IPS-20b (cell line): ENCODE measurements around the gene NKX3-2.

Experiments used
- H3K27ac ChIP-seq: one replicate; pipeline ENCODE4 v1.5.1; 2013; ENCODE audit warnings: low read length
- H3K27me3 ChIP-seq: 2 replicates; pipeline ENCODE4 v1.6.1; 2013; ENCODE audit warnings: mild to moderate bottlenecking, low read length, inconsistent platforms; ENCODE audit not compliant: insufficient read depth
- H3K36me3 ChIP-seq: 2 replicates; pipeline ENCODE4 v1.6.1; 2013; ENCODE audit warnings: low read depth, mild to moderate bottlenecking, inconsistent platforms, low read length, moderate library complexity; ENCODE audit not compliant: insufficient read depth
- H3K4me1 ChIP-seq: 2 replicates; pipeline ENCODE4 v1.6.1; 2013; ENCODE audit warnings: mild to moderate bottlenecking, control low read depth, inconsistent platforms, low read length, moderate library complexity; ENCODE audit not compliant: insufficient read depth
- H3K4me3 ChIP-seq: 2 replicates; pipeline ENCODE4 v1.5.1; 2013; ENCODE audit warnings: mild to moderate bottlenecking, low read length, inconsistent platforms
- H3K9ac ChIP-seq: 2 replicates; pipeline ENCODE4 v1.6.1; 2013; ENCODE audit warnings: low read depth, mild to moderate bottlenecking, inconsistent platforms, low read length, moderate library complexity
- H3K9me3 ChIP-seq: 2 replicates; pipeline ENCODE4 v1.6.1; 2013; ENCODE audit warnings: mild to moderate bottlenecking, low read depth, low read length, inconsistent platforms; ENCODE audit not compliant: insufficient read depth

NKX3-2 gene

GRCh38 chr4:13559413-13559812, 15.1 kb upstream of the NKX3-2 start:
- no peaks in the 10 kb centered on the region for H3K9me3 ChIP-seq
- H3K4me1 ChIP-seq, result no peaks in the 10 kb centered on the region
- no peak overlapping the region for H3K4me3 ChIP-seq
- H3K9ac ChIP-seq, result no peak overlapping the region
- H3K27ac ChIP-seq, result no peak overlapping the region
- H3K36me3 ChIP-seq, result no peaks in the 10 kb centered on the region
- no peaks in the 10 kb centered on the region for H3K27me3 ChIP-seq

DNA sequence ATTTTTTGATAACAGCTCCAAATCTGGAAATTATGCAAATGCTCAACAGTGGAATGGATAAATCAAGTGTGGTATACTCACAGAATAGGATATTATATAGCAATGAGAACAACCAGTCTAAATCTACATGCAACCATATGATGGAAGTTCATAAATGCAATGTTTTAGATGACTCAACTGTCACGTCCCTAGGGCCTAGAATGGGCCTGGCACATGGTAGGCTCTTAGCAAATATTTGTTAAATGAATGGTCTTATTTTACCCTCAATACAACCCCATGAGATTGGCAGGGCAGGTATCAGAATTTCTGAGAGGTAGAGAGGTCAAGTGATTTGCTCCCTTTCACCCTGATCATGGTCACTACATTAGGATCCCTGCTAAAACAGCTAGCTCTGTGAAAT, 14.6 kb upstream of the NKX3-2 start:
- H3K9ac ChIP-seq, result no peak overlapping the region
- no peaks in the 10 kb centered on the region for H3K9me3 ChIP-seq
- no peak overlapping the region for H3K4me3 ChIP-seq
- no peaks in the 10 kb centered on the region for H3K36me3 ChIP-seq
- no peaks in the 10 kb centered on the region for H3K27me3 ChIP-seq
- no peak overlapping the region for H3K27ac ChIP-seq
- no peaks in the 10 kb centered on the region for H3K4me1 ChIP-seq

GRCh38 chr4:13555325-13555724, 11.0 kb upstream of the NKX3-2 start:
- Histone ChIP-seq H3K36me3 (no peaks in the 10 kb centered on the region), H3K27me3 (peaks cover 16% of the 10 kb centered on the region), H3K4me1 (no peaks in the 10 kb centered on the region), H3K9me3 (no peaks in the 10 kb centered on the region), H3K4me3 (no peak overlapping the region), H3K27ac (no peak overlapping the region), H3K9ac (no peak overlapping the region)

- no peaks in the 10 kb centered on the region for H3K9me3 ChIP-seq
- no peak overlapping the region for H3K4me3 ChIP-seq
- H3K27ac ChIP-seq, result no peak overlapping the region
- peaks cover 39% of the 10 kb centered on the region for H3K27me3 ChIP-seq
- no peaks in the 10 kb centered on the region for H3K4me1 ChIP-seq
- H3K36me3 ChIP-seq, result no peaks in the 10 kb centered on the region
- H3K9ac ChIP-seq, result no peak overlapping the region
These were observed 8.8 kb upstream of the NKX3-2 start for GRCh38 chr4:13553081-13553480.

GRCh38 chr4:13548984-13549546, 4.8 kb upstream of the NKX3-2 start:
- H3K27me3 ChIP-seq, result peaks cover 79% of the 10 kb centered on the region
- peaks cover 6% of the 10 kb centered on the region; the same call in 1 of the 2 replicates for H3K4me1 ChIP-seq
- H3K36me3 ChIP-seq, result no peaks in the 10 kb centered on the region
- H3K9ac ChIP-seq, result no peak overlapping the region
- no peaks in the 10 kb centered on the region for H3K9me3 ChIP-seq
- H3K4me3 ChIP-seq, result peak overlapping the region; percentile 67
- no peak overlapping the region for H3K27ac ChIP-seq

GRCh38 chr4:13548059-13548983, 4.0 kb upstream of the NKX3-2 start:
- Histone ChIP-seq H3K27ac (no peak overlapping the region), H3K36me3 (no peaks in the 10 kb centered on the region), H3K9me3 (no peaks in the 10 kb centered on the region; the same call in 1 of the 2 replicates), H3K4me1 (peaks cover 6% of the 10 kb centered on the region; the same call in 1 of the 2 replicates), H3K9ac (no peak overlapping the region), H3K4me3 (peak overlapping the region; percentile 67; the same call in 1 of the 2 replicates), H3K27me3 (peaks cover 85% of the 10 kb centered on the region)

- no peaks in the 10 kb centered on the region for H3K36me3 ChIP-seq
- peaks cover 90% of the 10 kb centered on the region for H3K27me3 ChIP-seq
- H3K9ac ChIP-seq, result no peak overlapping the region
- peak overlapping the region; percentile 59; the same call in 1 of the 2 replicates for H3K4me3 ChIP-seq
- H3K9me3 ChIP-seq, result no peaks in the 10 kb centered on the region; the same call in 1 of the 2 replicates
- peaks cover 6% of the 10 kb centered on the region; the same call in 1 of the 2 replicates for H3K4me1 ChIP-seq
- no peak overlapping the region for H3K27ac ChIP-seq
These were observed 3.3 kb upstream of the NKX3-2 start for GRCh38 chr4:13547485-13548041.

GRCh38 chr4:13546941-13547484, 2.7 kb upstream of the NKX3-2 start:
- Histone ChIP-seq H3K27ac (no peak overlapping the region), H3K36me3 (no peaks in the 10 kb centered on the region), H3K9ac (no peak overlapping the region), H3K4me1 (peaks cover 6% of the 10 kb centered on the region; the same call in 1 of the 2 replicates), H3K4me3 (peak overlapping the region; percentile 59; the same call in 1 of the 2 replicates), H3K27me3 (peaks cover 96% of the 10 kb centered on the region), H3K9me3 (no peaks in the 10 kb centered on the region; the same call in 1 of the 2 replicates)

- H3K9me3 ChIP-seq, result no peaks in the 10 kb centered on the region; the same call in 1 of the 2 replicates
- H3K27ac ChIP-seq, result no peak overlapping the region
- H3K4me1 ChIP-seq, result peaks cover 6% of the 10 kb centered on the region; the same call in 1 of the 2 replicates
- H3K4me3 ChIP-seq, result peak overlapping the region; percentile 59
- no peaks in the 10 kb centered on the region for H3K36me3 ChIP-seq
- H3K9ac ChIP-seq, result no peak overlapping the region
- peaks cover 100% of the 10 kb centered on the region for H3K27me3 ChIP-seq
These were observed 2.0 kb upstream of the NKX3-2 start for GRCh38 chr4:13546142-13546940.

GRCh38 chr4:13545394-13545808, 1.1 kb upstream of the NKX3-2 start:
- Histone ChIP-seq H3K27me3 (peaks cover 100% of the 10 kb centered on the region), H3K9me3 (no peaks in the 10 kb centered on the region; the same call in 1 of the 2 replicates), H3K4me3 (peak overlapping the region; percentile 65; the same call in 1 of the 2 replicates), H3K36me3 (no peaks in the 10 kb centered on the region), H3K27ac (no peak overlapping the region), H3K4me1 (peaks cover 6% of the 10 kb centered on the region; the same call in 1 of the 2 replicates), H3K9ac (no peak overlapping the region)
